GM03348 (cell line): Measurements from ENCODE around the gene SURF1.

ENCODE experiments used
- DNase-seq: peaks from one replicate; pipeline ENCODE4 v3.0.0; 2012; ENCODE audit warnings: low spot score

The SURF1 gene

GRCh38 chr9:133361507-133362092 is 5.3 kb upstream of the SURF1 start:
- no peak for DNase-seq

- DNase-seq: no peak
Measured at GRCh38 chr9:133360400-133361393, 4.4 kb upstream of the SURF1 start.

- DNase-seq: peak; percentile 36
Measured at GRCh38 chr9:133359399-133360175, 3.3 kb upstream of the SURF1 start.

GRCh38 chr9:133357656-133358055 is 1.4 kb upstream of the SURF1 start:
- DNase-seq: no peak

GRCh38 chr9:133355881-133356357 is 368 bp downstream of the SURF1 start:
- DNase-seq: no peak

GRCh38 chr9:133354766-133355165 is 1.5 kb downstream of the SURF1 start:
- DNase-seq: no peak

- no peak for DNase-seq
Measured at GRCh38 chr9:133353548-133353947, 2.7 kb downstream of the SURF1 start.

- no peak for DNase-seq
Measured at GRCh38 chr9:133352635-133353340, 3.5 kb downstream of the SURF1 start.

- DNase-seq: peak; percentile 71
Measured at GRCh38 chr9:133351908-133352634, 4.2 kb downstream of the SURF1 start.

- DNase-seq: no peak
Measured at GRCh38 chr9:133351526-133351907, 4.8 kb downstream of the SURF1 start.

GRCh38 chr9:133349965-133350616 is 6.2 kb downstream of the SURF1 start:
- no peak for DNase-seq

GRCh38 chr9:133348718-133349573 is 7.3 kb downstream of the SURF1 start:
- DNase-seq: no peak

- DNase-seq: peak; percentile 93
Measured at GRCh38 chr9:133347985-133348717, 8.1 kb downstream of the SURF1 start, which contains the start of the genes MED22 and RPL7A. TSS of gene MED22 (minus strand) at chr9:133348131. CDS start at chr9:133346662, 1,469 bp downstream. TSS of gene RPL7A (plus strand) at chr9:133348218. CDS start at chr9:133348244, 26 bp downstream.

- peak; percentile 71 for DNase-seq
Measured at GRCh38 chr9:133347515-133347984, 8.7 kb downstream of the SURF1 start.

- no peak for DNase-seq
Measured at GRCh38 chr9:133346021-133346785, 10.1 kb downstream of the SURF1 start.

- DNase-seq: no peak
Measured at GRCh38 chr9:133345596-133345995, 10.7 kb downstream of the SURF1 start.

GRCh38 chr9:133344979-133345378 is 11.3 kb downstream of the SURF1 start:
- no peak for DNase-seq

- DNase-seq: no peak
Measured at GRCh38 chr9:133344071-133344470, 12.2 kb downstream of the SURF1 start.
